HepG2 (cell line): ENCODE measurements around the gene CLPTM1L. TPM values are rescaled to one million over a fixed set of nuclear protein-coding genes. Genes with fewer than 3 reads are reported as not detected.

Experiments used
- ATAC-seq: fragments of 200-7000 bp; cut with Tn5 transposase; 3 replicates; pipeline ENCODE4 v1.9.1; 2020; ENCODE audit warnings: mild to moderate bottlenecking, moderate library complexity
- BruUV-seq: library from RNA; stranded (reverse); fragments of 400-500 nt; replicated peaks from 2 replicates; lab custom pipeline; 2021; lab: Mats Ljungman, UMichigan
- CTCF ChIA-PET: fragments of 300-600 bp; formaldehyde crosslinking; extraction: SDS; loops from one replicate; lab custom pipeline; 2021; ENCODE audit warnings: low total read pairs, inconsistent platforms, low intra/inter-chr PET ratio; lab: Yijun Ruan, JAX
- POLR2A ChIA-PET: fragments of 350-600 bp; sonication (Branson Sonifier 250); formaldehyde crosslinking; loops from one replicate; lab custom pipeline; 2020; ENCODE audit warnings: antibody characterized with exemption, inconsistent platforms; lab: Yijun Ruan, JAX
- DNase-seq: peaks from one replicate; pipeline ENCODE4 v3.0.0-alpha.2; 2015; ENCODE audit warnings: low spot score
- FAIRE-seq: peaks from 3 replicates; lab custom pipeline; 2011; peaks lifted over from hg19 to GRCh38; lab: Jason Lieb, UNC
- H2AFZ ChIP-seq: one replicate; pipeline ENCODE4 v1.6.1; 2011; ENCODE audit warnings: low read length, inconsistent platforms
- H3K27ac ChIP-seq: fragments of 300-600 bp; 3 replicates; pipeline ENCODE4 v1.8.0; 2011; ENCODE audit warnings: mixed run types, mild to moderate bottlenecking, mixed read lengths, low read length, inconsistent platforms; ENCODE audit not compliant: insufficient read depth; ENCODE audit errors: extremely low read length
- H3K27me3 ChIP-seq, 2 experiments: fragments of 200-600 bp in 1 of 2; 2 replicates in 1 of 2; 3 replicates in 1 of 2; pipeline versions ENCODE4 v1.6.0 to v1.8.0; 2011; ENCODE audit warnings: low read length in 2 of 2, mild to moderate bottlenecking in 2 of 2, moderate library complexity in 2 of 2, inconsistent platforms in 1 of 2; ENCODE audit not compliant: insufficient read depth in 2 of 2, control insufficient read depth in 1 of 2
- H3K36me3 ChIP-seq, 2 experiments: fragments of 200-600 bp in 1 of 2; replicated peaks in 1 of 2; 2 replicates in 1 of 2; 3 replicates in 1 of 2; pipeline versions ENCODE4 v1.5.1 to v1.8.0; 2011; ENCODE audit warnings: low read length in 2 of 2, inconsistent platforms in 1 of 2; ENCODE audit not compliant: insufficient read depth in 2 of 2, control insufficient read depth in 1 of 2
- H3K4me1 ChIP-seq: 2 replicates; pipeline ENCODE4 v1.5.1; 2012; ENCODE audit warnings: low read length, inconsistent platforms; ENCODE audit not compliant: insufficient read depth
- H3K4me2 ChIP-seq: 2 replicates; pipeline ENCODE4 v1.6.0; 2011; ENCODE audit warnings: low read depth, low read length, inconsistent platforms
- H3K4me3 ChIP-seq, 3 experiments: fragments of 200-600 bp in 1 of 3; sonication (generic), shearing (Covaris generic) in 1 of 3; replicated peaks in 1 of 3; 2 replicates each; pipeline ENCODE4 v1.5.1; 2011 to 2016; ENCODE audit warnings: low read length in 3 of 3, inconsistent platforms in 2 of 3, low read depth in 2 of 3, mild to moderate bottlenecking in 2 of 3, control low read depth in 1 of 3, mixed read lengths in 1 of 3; ENCODE audit not compliant: insufficient read depth in 1 of 3
- H3K79me2 ChIP-seq: one replicate; pipeline ENCODE4 v1.6.1; 2011; ENCODE audit warnings: low read length, inconsistent platforms; ENCODE audit not compliant: insufficient read depth
- H3K9ac ChIP-seq: 2 replicates; pipeline ENCODE4 v1.6.0; 2011; ENCODE audit warnings: mild to moderate bottlenecking, low read depth, low read length, inconsistent platforms; ENCODE audit not compliant: insufficient read depth
- H3K9me3 ChIP-seq: 2 replicates; pipeline ENCODE4 v1.5.1; 2012; ENCODE audit warnings: mild to moderate bottlenecking, low read length
- H4K20me1 ChIP-seq: 2 replicates; pipeline ENCODE4 v1.6.0; 2011; ENCODE audit warnings: inconsistent platforms, mild to moderate bottlenecking, low read length, moderate library complexity; ENCODE audit not compliant: insufficient read depth
- AGO1 ChIP-seq: fragments of 200-400 bp; formaldehyde crosslinking; IDR thresholded peaks from 2 replicates; pipeline ENCODE4 v1.6.1; 2017; ENCODE audit warnings: mild to moderate bottlenecking, low read depth, low read length, moderate library complexity; ENCODE audit not compliant: poor library complexity, severe bottlenecking
- ERF ChIP-seq: IDR thresholded peaks from 2 replicates; pipeline ENCODE4 v1.6.1; 2018; ENCODE audit warnings: missing biosample characterization, missing genetic modification reagents
- FUBP1 ChIP-seq: sonication (generic); formaldehyde crosslinking; IDR thresholded peaks from 2 replicates; pipeline ENCODE4 v1.5.1; 2020; ENCODE audit warnings: missing genetic modification reagents, mild to moderate bottlenecking, borderline replicate concordance
- MBNL3 ChIP-seq: fragments of 250-450 bp; sonication (Bioruptor Pico); conservative IDR thresholded peaks from 2 replicates; pipeline ENCODE4 v1.8.0; 2022; ENCODE audit warnings: mild to moderate bottlenecking, inconsistent platforms
- MNT ChIP-seq: fragments of 450-650 bp; IDR thresholded peaks from 2 replicates; pipeline ENCODE4 v1.6.1; 2016
- REL ChIP-seq: sonication (generic); formaldehyde crosslinking; conservative IDR thresholded peaks from 2 replicates; pipeline ENCODE4 v1.8.0; 2022; ENCODE audit warnings: mild to moderate bottlenecking, missing genetic modification reagents, moderate library complexity
- XRCC5 ChIP-seq: fragments of 200-400 bp; formaldehyde crosslinking; optimal IDR thresholded peaks from 2 replicates; pipeline ENCODE3; 2017; ENCODE audit warnings: mild to moderate bottlenecking, low read length
- ZNF550 ChIP-seq: sonication (generic); formaldehyde crosslinking; IDR thresholded peaks from 2 replicates; pipeline ENCODE4 v1.4.0; 2020; ENCODE audit warnings: mild to moderate bottlenecking, missing genetic modification reagents, borderline replicate concordance
- ZNF564 ChIP-seq: sonication (generic); formaldehyde crosslinking; IDR thresholded peaks from 2 replicates; pipeline ENCODE4 v1.8.1; 2023; ENCODE audit warnings: mild to moderate bottlenecking, missing genetic modification reagents
- WGBS: methylation state at CpG from one replicate; pipeline ENCODE4 v1.1.6; 2017; ENCODE audit warnings: low lambda C conversion rate; 5-methylcytosine and 5-hydroxymethylcytosine counted together
- in situ Hi-C: cut with HindIII; loops from 2 replicates; pipeline ENCODE4 v1.10.0; 2017; ENCODE audit warnings: low pct_unique_long_range_greater_than_20kb; ENCODE audit not compliant: extremely low pct_ligation_motif_present
- intact Hi-C: fragments of 100-400 bp; cut with micrococcal nuclease; formaldehyde crosslinking; loops from one replicate; pipeline ENCODE4 v1.10.0; 2022; ENCODE audit not compliant: unreplicated experiment
- polyA plus RNA-seq, 8 experiments: library from polyadenylated mRNA; depleted of rRNA in 3 of 8; stranded (reverse) in 7 of 8; unstranded in 1 of 8; fragments of >200 nt; fragmentation: Illumina TruSeq in 4 of 8; extraction: Trizol in 4 of 8; gene quantifications; 2 replicates each; pipeline versions ENCODE4 v1.2.1 to v1.2.3, GENCODE V29; 2011 to 2016; ENCODE audit warnings: low read depth in 4 of 8, missing spikeins in 1 of 8, mixed read lengths in 1 of 8; ENCODE audit not compliant: insufficient read depth in 1 of 8
- total RNA-seq, 5 experiments: library from RNA; depleted of rRNA; stranded (reverse); fragments of >200 nt; fragmentation: Illumina TruSeq; extraction: Trizol; gene quantifications; 2 replicates each; pipeline ENCODE4 v1.2.3, GENCODE V29; 2016; ENCODE audit warnings: low read depth in 1 of 5
- TF ChIP-seq, protein P1 (sequence below): IDR thresholded peaks from 2 replicates; pipeline ENCODE4 v1.6.1; 2012; ENCODE audit warnings: low read length, improper control_type of control experiment

CLPTM1L gene
- total and polyA plus RNA-seq, 2 of the 13 experiments (the other 11 are each of a cell fraction or from before 2014, with no cell fraction given), result 80.3 to 124 TPM

DNA sequence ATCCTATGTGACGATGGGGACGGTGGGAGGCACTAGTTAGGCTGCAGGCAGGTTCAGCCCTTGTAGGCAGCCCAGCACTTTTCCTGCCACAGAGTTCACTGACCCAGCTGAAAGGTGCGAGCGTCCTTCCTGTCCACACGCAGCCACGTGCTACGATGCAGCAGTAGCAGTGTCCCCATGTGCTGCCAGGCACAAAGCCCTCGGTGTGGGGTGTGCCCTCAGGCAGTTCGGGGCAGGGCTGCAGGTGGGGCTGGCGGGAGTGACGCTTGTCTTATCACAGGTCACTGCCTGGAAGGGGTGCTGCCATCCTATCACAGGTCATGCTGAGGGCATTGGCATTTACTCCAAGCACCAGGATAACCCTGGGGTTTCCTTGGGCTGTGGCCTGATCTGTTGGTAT lies 46.8 kb upstream of the CLPTM1L start:
- ChIA-PET POLR2A (no interaction called here), CTCF (no interaction called here)
- intact Hi-C loops, result no loop called here
- Histone ChIP-seq H3K9me3 (no peaks in the 10 kb centered on the region), H3K4me1 (no peaks in the 10 kb centered on the region), H3K4me3 (no peak overlapping the region), H4K20me1 (no peaks in the 10 kb centered on the region), H3K27me3 (peaks cover 26 to 87% of the 10 kb centered on the region in 2 experiments), H3K79me2 (no peaks in the 10 kb centered on the region), H3K27ac (no peak overlapping the region), H3K9ac (no peak overlapping the region), H3K4me2 (no peak overlapping the region), H3K36me3 (no peaks in the 10 kb centered on the region), H2AFZ (no peak overlapping the region)
- in situ Hi-C loops, result no loop called here
- BruUV-seq, result no TSS peak
- FAIRE-seq, result no peak
- no peak for ATAC-seq
- TF ChIP-seq ZNF550 (CRISPR knock-in tag), result no peak
- TF ChIP-seq MNT, result peak; percentile 95
- DNase-seq, result no peak
- WGBS, result 0% methylated on average over 2 of the region's 11 CpGs

DNA sequence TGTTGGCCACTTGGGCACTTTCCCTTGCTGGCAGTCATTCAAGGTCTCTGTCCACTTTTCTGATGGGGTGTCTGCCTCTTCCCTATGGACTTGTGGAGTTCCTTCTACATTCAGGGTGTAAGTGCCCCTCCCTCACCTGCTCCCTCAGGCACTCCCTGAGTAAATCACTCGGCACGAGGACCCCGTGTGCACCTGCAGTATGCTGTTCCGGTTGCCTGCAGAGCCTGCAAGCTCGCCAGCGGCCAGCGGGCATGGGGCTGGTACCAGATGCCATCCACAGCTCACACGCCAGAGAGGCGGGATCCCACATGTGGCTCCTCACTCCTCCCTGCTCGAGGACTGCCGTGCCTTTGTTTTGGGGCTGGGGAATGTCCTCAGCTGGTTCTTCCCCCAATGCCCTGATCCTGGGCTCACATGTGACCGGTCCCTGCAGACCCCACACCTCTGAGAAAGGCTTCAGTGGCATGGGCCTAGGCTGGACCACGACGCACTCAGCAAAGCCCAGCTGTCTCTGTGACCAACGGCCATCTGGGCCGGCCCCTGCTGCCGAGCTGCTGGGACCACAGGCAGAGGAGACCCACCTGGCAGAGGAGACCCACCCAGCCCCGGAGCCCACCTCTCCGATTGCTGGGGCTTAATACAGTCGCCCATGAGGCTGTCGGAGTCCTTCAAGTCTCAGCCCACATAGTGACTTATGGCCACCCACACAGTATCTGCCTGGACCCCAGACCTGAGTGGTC lies 46.1 kb upstream of the CLPTM1L start:
- Histone ChIP-seq H2AFZ (no peak overlapping the region), H3K4me3 (no peak overlapping the region), H3K27ac (no peak overlapping the region), H3K36me3 (no peaks in the 10 kb centered on the region), H3K4me2 (no peak overlapping the region), H3K9me3 (no peaks in the 10 kb centered on the region), H3K4me1 (no peaks in the 10 kb centered on the region), H3K79me2 (no peaks in the 10 kb centered on the region), H3K27me3 (peaks cover 26 to 87% of the 10 kb centered on the region in 2 experiments), H3K9ac (no peak overlapping the region), H4K20me1 (no peaks in the 10 kb centered on the region)
- ChIA-PET POLR2A (no interaction called here), CTCF (no interaction called here)
- DNase-seq, result no peak
- no TSS peak for BruUV-seq
- no peak for ATAC-seq
- TF ChIP-seq REL (CRISPR knock-in tag) (no peak), XRCC5 (no peak), AGO1 (no peak), MBNL3 (no peak), ERF (CRISPR knock-in tag) (no peak), ZNF564 (CRISPR knock-in tag) (no peak), FUBP1 (CRISPR knock-in tag) (no peak)
- TF ChIP-seq, protein P1, sequence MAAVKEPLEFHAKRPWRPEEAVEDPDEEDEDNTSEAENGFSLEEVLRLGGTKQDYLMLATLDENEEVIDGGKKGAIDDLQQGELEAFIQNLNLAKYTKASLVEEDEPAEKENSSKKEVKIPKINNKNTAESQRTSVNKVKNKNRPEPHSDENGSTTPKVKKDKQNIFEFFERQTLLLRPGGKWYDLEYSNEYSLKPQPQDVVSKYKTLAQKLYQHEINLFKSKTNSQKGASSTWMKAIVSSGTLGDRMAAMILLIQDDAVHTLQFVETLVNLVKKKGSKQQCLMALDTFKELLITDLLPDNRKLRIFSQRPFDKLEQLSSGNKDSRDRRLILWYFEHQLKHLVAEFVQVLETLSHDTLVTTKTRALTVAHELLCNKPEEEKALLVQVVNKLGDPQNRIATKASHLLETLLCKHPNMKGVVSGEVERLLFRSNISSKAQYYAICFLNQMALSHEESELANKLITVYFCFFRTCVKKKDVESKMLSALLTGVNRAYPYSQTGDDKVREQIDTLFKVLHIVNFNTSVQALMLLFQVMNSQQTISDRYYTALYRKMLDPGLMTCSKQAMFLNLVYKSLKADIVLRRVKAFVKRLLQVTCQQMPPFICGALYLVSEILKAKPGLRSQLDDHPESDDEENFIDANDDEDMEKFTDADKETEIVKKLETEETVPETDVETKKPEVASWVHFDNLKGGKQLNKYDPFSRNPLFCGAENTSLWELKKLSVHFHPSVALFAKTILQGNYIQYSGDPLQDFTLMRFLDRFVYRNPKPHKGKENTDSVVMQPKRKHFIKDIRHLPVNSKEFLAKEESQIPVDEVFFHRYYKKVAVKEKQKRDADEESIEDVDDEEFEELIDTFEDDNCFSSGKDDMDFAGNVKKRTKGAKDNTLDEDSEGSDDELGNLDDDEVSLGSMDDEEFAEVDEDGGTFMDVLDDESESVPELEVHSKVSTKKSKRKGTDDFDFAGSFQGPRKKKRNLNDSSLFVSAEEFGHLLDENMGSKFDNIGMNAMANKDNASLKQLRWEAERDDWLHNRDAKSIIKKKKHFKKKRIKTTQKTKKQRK, result no peak
- 0% methylated on average over 6 of the region's 21 CpGs for WGBS
- intact Hi-C loops, result no loop called here
- in situ Hi-C loops, result no loop called here
- no peak for FAIRE-seq
